Prostate gland (tissue), 2 donors: ENCODE results near the gene FEM1C. TPM values are rescaled to one million over a fixed set of nuclear protein-coding genes. Genes with fewer than 3 reads are reported as not detected.

Experiments
- DNase-seq: peaks from one replicate; pipeline ENCODE4 v3.0.0-alpha.2; 2019; ENCODE audit warnings: low spot score
- H3K27ac ChIP-seq, 2 donors: fragments of 200-600 bp; sonication (generic); 2 replicates each; pipeline ENCODE4 v1.5.1; 2017 to 2019
- H3K27me3 ChIP-seq: fragments of 200-600 bp; sonication (generic); replicated peaks from 2 replicates; pipeline ENCODE4 v1.5.1; 2019; ENCODE audit not compliant: insufficient read depth
- H3K36me3 ChIP-seq, 2 donors: fragments of 200-600 bp; sonication (generic); 1 replicate in 1 of 2; 2 replicates in 1 of 2; pipeline versions ENCODE4 v1.5.1 to v1.8.1; 2017 to 2019
- H3K4me1 ChIP-seq: fragments of 200-600 bp; sonication (generic); replicated peaks from 2 replicates; pipeline ENCODE4 v1.5.1; 2019
- H3K4me3 ChIP-seq, 2 donors: fragments of 200-600 bp; sonication (generic); 2 replicates each; pipeline ENCODE4 v1.5.1; 2017 to 2019
- H3K9me3 ChIP-seq: fragments of 200-600 bp; sonication (generic); 2 replicates; pipeline ENCODE4 v1.5.1; 2017
- POLR2A ChIP-seq: fragments of 450-650 bp; IDR thresholded peaks from one replicate; pipeline ENCODE4 v1.6.1; 2016; ENCODE audit warnings: antibody characterized with exemption, mild to moderate bottlenecking
- POLR2AphosphoS5 ChIP-seq: sonication (generic); formaldehyde crosslinking; IDR thresholded peaks from one replicate; pipeline ENCODE4 v1.6.1; 2017; ENCODE audit warnings: antibody characterized with exemption
- WGBS: methylation state at CpG from one replicate; pipeline ENCODE4 v1.1.5; 2018; 5-methylcytosine and 5-hydroxymethylcytosine counted together
- intact Hi-C: fragments of 100-400 bp; cut with DNase I; formaldehyde crosslinking; loops from one replicate; pipeline ENCODE4 v1.14.2; 2022
- total RNA-seq, 2 donors: library from RNA; depleted of rRNA; stranded (reverse); fragments of >200 nt; gene quantifications; one replicate each; pipeline ENCODE4 v1.1.0, GENCODE V29; 2016
- TF ChIP-seq, protein P1 (sequence below), 4 experiments: fragments of 200-600 bp in 2 of 4; fragments of 450-650 bp in 2 of 4; sonication (generic) in 2 of 4; IDR thresholded peaks; 1 replicate in 3 of 4; 2 replicates in 1 of 4; pipeline ENCODE4 v1.5.1; 2016 to 2019; ENCODE audit warnings: antibody characterized with exemption in 4 of 4, mild to moderate bottlenecking in 2 of 4, moderate library complexity in 2 of 4

FEM1C gene
- total RNA-seq, 2 donors from 2014 or later, result 17.4 to 20.8 TPM

DNA sequence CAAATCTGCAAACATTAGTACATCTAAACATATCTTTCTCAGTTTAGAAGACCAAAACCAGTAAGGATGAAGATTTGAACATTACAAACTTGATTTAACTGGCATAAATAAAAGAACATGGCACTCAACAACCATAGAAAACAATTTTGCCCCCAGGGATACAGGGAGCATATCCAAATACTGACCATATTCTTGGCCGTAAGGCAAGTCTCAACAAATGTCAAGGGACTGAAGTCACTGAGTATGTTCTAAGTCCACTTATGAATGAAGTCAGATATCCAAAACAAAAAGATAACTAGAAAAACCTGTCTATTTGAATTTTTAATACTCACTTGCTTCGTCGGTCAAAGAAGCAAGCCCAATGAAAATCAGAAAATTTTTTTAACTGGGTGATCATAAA lies 14.1 kb downstream of the FEM1C start:
- Histone ChIP-seq H3K27ac (no peak overlapping the region), H3K36me3 (no peaks in the 10 kb centered on the region), H3K4me3 (no peak overlapping the region), H3K9me3 (no peaks in the 10 kb centered on the region), H3K27me3 (no peaks in the 10 kb centered on the region), H3K4me1 (no peaks in the 10 kb centered on the region)
- intact Hi-C loops, result no loop called here
- WGBS, result 65% methylated on average over 3 of the region's 3 CpGs
- DNase-seq, result no peak
- TF ChIP-seq POLR2AphosphoS5 (no peak), POLR2A (no peak)
- TF ChIP-seq, protein P1, sequence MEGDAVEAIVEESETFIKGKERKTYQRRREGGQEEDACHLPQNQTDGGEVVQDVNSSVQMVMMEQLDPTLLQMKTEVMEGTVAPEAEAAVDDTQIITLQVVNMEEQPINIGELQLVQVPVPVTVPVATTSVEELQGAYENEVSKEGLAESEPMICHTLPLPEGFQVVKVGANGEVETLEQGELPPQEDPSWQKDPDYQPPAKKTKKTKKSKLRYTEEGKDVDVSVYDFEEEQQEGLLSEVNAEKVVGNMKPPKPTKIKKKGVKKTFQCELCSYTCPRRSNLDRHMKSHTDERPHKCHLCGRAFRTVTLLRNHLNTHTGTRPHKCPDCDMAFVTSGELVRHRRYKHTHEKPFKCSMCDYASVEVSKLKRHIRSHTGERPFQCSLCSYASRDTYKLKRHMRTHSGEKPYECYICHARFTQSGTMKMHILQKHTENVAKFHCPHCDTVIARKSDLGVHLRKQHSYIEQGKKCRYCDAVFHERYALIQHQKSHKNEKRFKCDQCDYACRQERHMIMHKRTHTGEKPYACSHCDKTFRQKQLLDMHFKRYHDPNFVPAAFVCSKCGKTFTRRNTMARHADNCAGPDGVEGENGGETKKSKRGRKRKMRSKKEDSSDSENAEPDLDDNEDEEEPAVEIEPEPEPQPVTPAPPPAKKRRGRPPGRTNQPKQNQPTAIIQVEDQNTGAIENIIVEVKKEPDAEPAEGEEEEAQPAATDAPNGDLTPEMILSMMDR (IDR thresholded peaks at IDR 0.05), result no peak

DNA sequence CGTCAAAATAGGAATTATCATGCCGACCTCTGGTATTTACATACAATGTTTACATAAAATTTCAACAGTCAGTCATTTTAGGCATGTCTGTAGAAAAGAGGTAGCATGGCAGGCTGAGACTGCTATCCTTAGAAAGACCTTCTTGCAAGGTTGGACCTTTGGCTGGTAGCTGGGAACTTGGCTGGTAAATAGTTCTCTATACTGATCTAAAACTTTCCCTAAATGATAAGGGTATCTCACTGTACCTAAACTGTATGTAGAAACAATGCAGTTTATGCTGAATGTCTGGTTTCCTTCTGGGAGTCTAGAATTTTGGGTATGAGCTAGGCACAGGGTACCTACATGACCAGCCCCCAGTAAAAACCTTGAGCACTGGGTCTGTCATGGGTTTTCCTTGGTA lies 18.0 kb downstream of the FEM1C start:
- TF ChIP-seq POLR2AphosphoS5 (no peak), POLR2A (no peak)
- TF ChIP-seq, protein P1 (IDR thresholded peaks at IDR 0.05), result no peak
- no peak overlapping the region for H3K27ac ChIP-seq
- no peaks in the 10 kb centered on the region for H3K4me1 ChIP-seq

DNA sequence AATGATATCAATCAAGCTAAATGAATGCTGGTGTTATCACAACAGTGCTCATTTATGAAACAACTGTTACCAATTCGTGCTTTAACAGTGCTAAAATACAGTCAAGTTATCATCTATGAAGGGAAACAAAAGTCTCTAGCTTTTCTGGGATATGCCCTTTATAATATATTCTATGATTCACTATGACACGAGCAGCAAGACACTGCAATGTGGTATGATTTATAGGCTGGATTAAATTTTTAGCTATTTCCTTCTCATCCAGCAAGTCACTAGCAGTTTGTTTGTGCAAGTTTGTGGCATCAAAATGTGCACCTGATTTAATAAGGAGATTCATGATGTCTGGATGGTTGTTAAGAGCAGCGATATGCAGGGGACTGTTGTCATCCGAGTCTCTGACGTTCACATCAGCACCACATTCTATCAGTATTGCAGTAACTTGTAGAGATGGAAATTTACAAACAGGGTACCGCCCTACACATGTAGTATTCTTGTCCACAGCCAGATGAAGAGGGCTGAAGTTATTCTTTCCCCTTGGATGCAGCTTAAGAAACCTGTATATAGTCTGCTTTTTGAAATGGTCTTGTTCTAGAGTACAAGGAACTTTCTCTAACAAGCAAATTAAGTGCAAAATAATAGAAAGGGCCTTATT lies 20.3 kb downstream of the FEM1C start:
- DNase-seq, result no peak
- H3K9me3 ChIP-seq, result no peaks in the 10 kb centered on the region
- H3K4me1 ChIP-seq, result no peaks in the 10 kb centered on the region
- H3K27ac ChIP-seq, result no peak overlapping the region
- intact Hi-C loops, result no loop called here
- TF ChIP-seq, protein P1 (IDR thresholded peaks at IDR 0.05), result no peak
- no peak for TF ChIP-seq POLR2AphosphoS5
- TF ChIP-seq POLR2A, result no peak
- 86% methylated on average over 6 of the region's 6 CpGs for WGBS
- no peak overlapping the region for H3K4me3 ChIP-seq
- no peaks in the 10 kb centered on the region for H3K36me3 ChIP-seq
- no peaks in the 10 kb centered on the region for H3K27me3 ChIP-seq

More for the DNA sequence above, 18.0 kb downstream of the FEM1C start:
- H3K4me3 ChIP-seq, result no peak overlapping the region
- no peaks in the 10 kb centered on the region for H3K36me3 ChIP-seq
- WGBS, result 43% methylated on average over 2 of the region's 2 CpGs
- no peaks in the 10 kb centered on the region for H3K9me3 ChIP-seq
- intact Hi-C loops, result no loop called here
- no peaks in the 10 kb centered on the region for H3K27me3 ChIP-seq
- DNase-seq, result no peak

DNA sequence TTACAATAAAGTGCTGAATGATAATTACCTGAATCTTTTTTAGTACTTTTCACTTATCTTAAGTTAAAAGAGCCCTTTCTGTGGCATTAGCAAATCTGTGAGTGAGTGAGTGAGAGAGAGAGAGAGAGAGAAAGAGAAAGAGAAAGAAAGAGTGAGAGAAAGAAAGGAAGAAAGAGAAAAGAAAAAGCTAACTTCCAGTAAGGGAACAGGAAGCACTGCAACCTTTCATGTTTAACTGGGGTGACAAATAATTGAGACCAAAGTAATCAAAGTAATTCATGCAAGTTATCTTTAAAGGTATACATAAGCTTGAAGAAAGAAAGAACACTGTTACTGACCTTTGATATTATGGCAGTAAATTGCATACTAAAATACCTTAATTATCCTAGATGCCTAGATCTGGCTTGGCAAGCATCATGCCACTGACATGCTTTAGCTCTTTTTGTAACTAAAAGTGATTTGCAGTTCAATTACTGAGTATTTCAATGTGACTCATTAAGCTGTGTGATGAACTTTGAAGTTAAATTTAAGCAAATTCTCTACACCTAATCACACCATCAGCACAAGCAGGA lies 21.7 kb downstream of the FEM1C start:
- H3K27me3 ChIP-seq, result no peaks in the 10 kb centered on the region
- H3K4me1 ChIP-seq, result no peaks in the 10 kb centered on the region
- no peak overlapping the region for H3K4me3 ChIP-seq
- no peak for TF ChIP-seq POLR2A
- TF ChIP-seq, protein P1 (IDR thresholded peaks at IDR 0.05), result no peak
- TF ChIP-seq POLR2AphosphoS5, result no peak
- intact Hi-C loops, result no loop called here
- H3K36me3 ChIP-seq, result no peaks in the 10 kb centered on the region
- no peaks in the 10 kb centered on the region for H3K9me3 ChIP-seq
- H3K27ac ChIP-seq, result no peak overlapping the region
- no peak for DNase-seq

DNA sequence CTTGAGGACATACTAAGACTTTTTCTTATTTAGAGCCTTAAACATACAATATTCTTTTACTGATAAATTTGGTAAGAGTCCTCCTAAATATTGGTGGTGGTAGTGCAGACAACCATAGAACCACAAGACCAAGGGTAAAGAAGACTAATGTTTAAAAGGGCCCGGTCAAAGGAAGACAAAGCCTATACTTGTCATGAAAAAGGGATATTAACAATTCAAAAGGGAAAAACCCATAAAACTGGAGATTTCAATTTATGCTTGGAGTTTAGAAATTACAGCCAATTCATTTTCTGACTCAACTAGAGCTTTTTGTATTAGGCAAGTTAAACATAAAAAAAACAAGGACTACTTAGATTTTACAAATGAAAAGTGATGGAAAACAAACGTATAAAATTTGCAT lies 24.4 kb downstream of the FEM1C start:
- TF ChIP-seq POLR2AphosphoS5 (no peak), POLR2A (no peak)
- TF ChIP-seq, protein P1 (IDR thresholded peaks at IDR 0.05), result no peak

More for the DNA sequence above, 24.4 kb downstream of the FEM1C start:
- Histone ChIP-seq H3K36me3 (no peaks in the 10 kb centered on the region), H3K9me3 (no peaks in the 10 kb centered on the region), H3K4me3 (no peak overlapping the region), H3K27me3 (no peaks in the 10 kb centered on the region), H3K27ac (no peak overlapping the region), H3K4me1 (no peaks in the 10 kb centered on the region)
- 89% methylated on average over 2 of the region's 2 CpGs for WGBS
- intact Hi-C loops, result no loop called here
- no peak for DNase-seq
